DOHH2 (cell line): ENCODE measurements around the gene TNFRSF12A.

Source experiments
- EZH2phosphoT487 ChIP-seq: fragments of 200-600 bp; sonication (generic); IDR thresholded peaks from 2 replicates; pipeline ENCODE4 v1.6.1; 2017; ENCODE audit warnings: borderline replicate concordance, mild to moderate bottlenecking, antibody characterized with exemption, low read length, moderate library complexity, mixed read lengths
- TF ChIP-seq, protein P1 (sequence below): fragments of 200-600 bp; sonication (generic); IDR thresholded peaks from one replicate; pipeline ENCODE4 v1.5.1; 2014; ENCODE audit warnings: antibody characterized with exemption, mild to moderate bottlenecking, low read depth, low read length; ENCODE audit not compliant: poor library complexity, severe bottlenecking

DNA sequence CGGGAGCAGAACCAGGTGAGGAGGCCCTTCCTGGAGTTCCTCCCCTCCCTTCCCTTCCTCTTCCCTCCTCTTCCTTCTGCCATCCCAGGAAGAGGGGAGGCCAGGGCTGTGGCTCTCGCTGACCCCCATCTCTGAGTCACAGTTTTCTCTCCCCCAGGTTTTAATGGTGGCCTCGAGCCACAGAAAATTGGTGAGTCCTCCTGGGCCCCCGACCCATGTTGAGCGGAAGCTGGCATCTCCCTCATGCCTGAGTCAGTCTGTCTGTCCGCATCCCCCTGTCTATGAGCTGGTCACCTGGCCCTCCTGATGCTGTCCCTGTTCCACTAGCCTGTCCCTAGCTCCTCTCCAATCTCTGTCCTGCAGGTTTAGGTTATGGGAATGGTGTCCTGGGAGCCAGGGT, 20.2 kb upstream of the TNFRSF12A start:
- TF ChIP-seq, protein P1, sequence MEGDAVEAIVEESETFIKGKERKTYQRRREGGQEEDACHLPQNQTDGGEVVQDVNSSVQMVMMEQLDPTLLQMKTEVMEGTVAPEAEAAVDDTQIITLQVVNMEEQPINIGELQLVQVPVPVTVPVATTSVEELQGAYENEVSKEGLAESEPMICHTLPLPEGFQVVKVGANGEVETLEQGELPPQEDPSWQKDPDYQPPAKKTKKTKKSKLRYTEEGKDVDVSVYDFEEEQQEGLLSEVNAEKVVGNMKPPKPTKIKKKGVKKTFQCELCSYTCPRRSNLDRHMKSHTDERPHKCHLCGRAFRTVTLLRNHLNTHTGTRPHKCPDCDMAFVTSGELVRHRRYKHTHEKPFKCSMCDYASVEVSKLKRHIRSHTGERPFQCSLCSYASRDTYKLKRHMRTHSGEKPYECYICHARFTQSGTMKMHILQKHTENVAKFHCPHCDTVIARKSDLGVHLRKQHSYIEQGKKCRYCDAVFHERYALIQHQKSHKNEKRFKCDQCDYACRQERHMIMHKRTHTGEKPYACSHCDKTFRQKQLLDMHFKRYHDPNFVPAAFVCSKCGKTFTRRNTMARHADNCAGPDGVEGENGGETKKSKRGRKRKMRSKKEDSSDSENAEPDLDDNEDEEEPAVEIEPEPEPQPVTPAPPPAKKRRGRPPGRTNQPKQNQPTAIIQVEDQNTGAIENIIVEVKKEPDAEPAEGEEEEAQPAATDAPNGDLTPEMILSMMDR: no peak
- TF ChIP-seq EZH2phosphoT487: no peak
